Endothelial cell (in vitro differentiated cells): Measurements from ENCODE around the gene DLGAP5. TPM values are rescaled to one million over a fixed set of nuclear protein-coding genes. Genes with fewer than 3 reads are reported as not detected.

ENCODE experiments used
- DNase-seq: peaks from one replicate; pipeline ENCODE4 v3.0.0; 2021; ENCODE audit warnings: low spot score
- H3K27ac Mint-ChIP-seq: one replicate; pipeline ENCODE4 v1.8.0; 2021; ENCODE audit warnings: mixed read lengths, inconsistent platforms; ENCODE audit not compliant: unreplicated experiment
- H3K27me3 Mint-ChIP-seq: one replicate; pipeline ENCODE4 v1.8.0; 2021; ENCODE audit warnings: mild to moderate bottlenecking, moderate library complexity, mixed read lengths, inconsistent platforms; ENCODE audit not compliant: unreplicated experiment
- H3K36me3 Mint-ChIP-seq: one replicate; pipeline ENCODE4 v1.8.0; 2021; ENCODE audit warnings: mild to moderate bottlenecking, low read depth, mixed read lengths, inconsistent platforms; ENCODE audit not compliant: unreplicated experiment
- H3K4me1 Mint-ChIP-seq: one replicate; pipeline ENCODE4 v1.8.0; 2021; ENCODE audit warnings: mild to moderate bottlenecking, mixed read lengths, inconsistent platforms; ENCODE audit not compliant: unreplicated experiment
- H3K4me3 Mint-ChIP-seq: one replicate; pipeline ENCODE4 v1.8.0; 2021; ENCODE audit warnings: mild to moderate bottlenecking, mixed read lengths, inconsistent platforms; ENCODE audit not compliant: unreplicated experiment
- H3K9me3 Mint-ChIP-seq: one replicate; pipeline ENCODE4 v1.8.0; 2021; ENCODE audit warnings: mixed read lengths, inconsistent platforms; ENCODE audit not compliant: unreplicated experiment
- total RNA-seq: library from RNA; stranded (reverse); fragmentation: NEBNext Ultra II Directional; extraction: Animal tissue kit (Norgen Biotek cat#: 25700); gene quantifications from one replicate; pipeline ENCODE4 v1.2.1, GENCODE V29; 2021; ENCODE audit not compliant: unreplicated experiment
- TF ChIP-seq, protein P1 (sequence below): fragments of 200-600 bp; sonication (generic); IDR thresholded peaks from one replicate; pipeline ENCODE4 v1.5.0; 2021; ENCODE audit warnings: antibody characterized with exemption; ENCODE audit not compliant: unreplicated experiment

DLGAP5 gene
- total RNA-seq, 1 donor from 2014 or later = 12.8 TPM

DNA sequence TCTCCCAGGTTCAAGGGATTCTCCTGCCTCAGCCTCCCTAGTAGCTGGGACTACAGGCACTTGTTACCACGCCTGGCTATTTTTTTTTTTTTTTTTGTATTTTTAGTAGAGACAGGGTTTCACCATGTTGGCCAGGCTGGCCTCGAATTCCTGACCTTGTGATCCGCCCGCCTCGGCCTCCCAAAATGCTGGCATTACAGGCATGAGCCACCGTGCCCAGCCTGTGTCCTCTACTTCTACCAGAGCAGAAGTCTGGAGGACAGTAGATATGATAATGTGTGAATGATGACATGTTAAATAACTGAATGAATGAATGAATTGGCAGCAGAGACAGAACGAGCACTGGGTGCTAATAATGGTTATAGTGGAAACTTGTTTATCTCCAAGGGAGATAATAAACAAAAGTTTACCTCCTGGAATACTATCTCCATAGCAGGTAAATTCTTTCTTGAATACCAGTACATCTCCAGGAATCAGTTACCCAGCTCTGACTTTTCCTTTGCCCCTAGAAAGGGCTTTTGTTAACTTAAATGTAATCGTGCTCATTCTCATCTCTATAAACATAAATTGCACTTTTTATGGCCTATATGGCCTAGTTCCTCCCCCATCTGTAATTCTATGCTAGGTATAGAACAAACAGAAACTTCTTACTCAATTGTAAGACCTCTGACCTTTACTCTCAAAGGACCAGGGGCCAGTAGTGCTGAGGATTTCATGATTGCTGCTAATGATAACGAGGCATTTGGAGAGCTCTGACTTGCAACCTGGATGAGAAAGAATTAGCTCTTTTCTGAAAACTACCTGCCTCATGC, 69.6 kb downstream of the DLGAP5 start:
- H3K27ac Mint-ChIP-seq = no peak overlapping the region
- no peak overlapping the region for H3K4me3 Mint-ChIP-seq
- no peak for DNase-seq
- H3K27me3 Mint-ChIP-seq = peaks cover 3% of the 10 kb centered on the region
- TF ChIP-seq, protein P1, sequence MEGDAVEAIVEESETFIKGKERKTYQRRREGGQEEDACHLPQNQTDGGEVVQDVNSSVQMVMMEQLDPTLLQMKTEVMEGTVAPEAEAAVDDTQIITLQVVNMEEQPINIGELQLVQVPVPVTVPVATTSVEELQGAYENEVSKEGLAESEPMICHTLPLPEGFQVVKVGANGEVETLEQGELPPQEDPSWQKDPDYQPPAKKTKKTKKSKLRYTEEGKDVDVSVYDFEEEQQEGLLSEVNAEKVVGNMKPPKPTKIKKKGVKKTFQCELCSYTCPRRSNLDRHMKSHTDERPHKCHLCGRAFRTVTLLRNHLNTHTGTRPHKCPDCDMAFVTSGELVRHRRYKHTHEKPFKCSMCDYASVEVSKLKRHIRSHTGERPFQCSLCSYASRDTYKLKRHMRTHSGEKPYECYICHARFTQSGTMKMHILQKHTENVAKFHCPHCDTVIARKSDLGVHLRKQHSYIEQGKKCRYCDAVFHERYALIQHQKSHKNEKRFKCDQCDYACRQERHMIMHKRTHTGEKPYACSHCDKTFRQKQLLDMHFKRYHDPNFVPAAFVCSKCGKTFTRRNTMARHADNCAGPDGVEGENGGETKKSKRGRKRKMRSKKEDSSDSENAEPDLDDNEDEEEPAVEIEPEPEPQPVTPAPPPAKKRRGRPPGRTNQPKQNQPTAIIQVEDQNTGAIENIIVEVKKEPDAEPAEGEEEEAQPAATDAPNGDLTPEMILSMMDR = no peak
- no peaks in the 10 kb centered on the region for H3K36me3 Mint-ChIP-seq
- no peaks in the 10 kb centered on the region for H3K4me1 Mint-ChIP-seq
- H3K9me3 Mint-ChIP-seq = no peaks in the 10 kb centered on the region

DNA sequence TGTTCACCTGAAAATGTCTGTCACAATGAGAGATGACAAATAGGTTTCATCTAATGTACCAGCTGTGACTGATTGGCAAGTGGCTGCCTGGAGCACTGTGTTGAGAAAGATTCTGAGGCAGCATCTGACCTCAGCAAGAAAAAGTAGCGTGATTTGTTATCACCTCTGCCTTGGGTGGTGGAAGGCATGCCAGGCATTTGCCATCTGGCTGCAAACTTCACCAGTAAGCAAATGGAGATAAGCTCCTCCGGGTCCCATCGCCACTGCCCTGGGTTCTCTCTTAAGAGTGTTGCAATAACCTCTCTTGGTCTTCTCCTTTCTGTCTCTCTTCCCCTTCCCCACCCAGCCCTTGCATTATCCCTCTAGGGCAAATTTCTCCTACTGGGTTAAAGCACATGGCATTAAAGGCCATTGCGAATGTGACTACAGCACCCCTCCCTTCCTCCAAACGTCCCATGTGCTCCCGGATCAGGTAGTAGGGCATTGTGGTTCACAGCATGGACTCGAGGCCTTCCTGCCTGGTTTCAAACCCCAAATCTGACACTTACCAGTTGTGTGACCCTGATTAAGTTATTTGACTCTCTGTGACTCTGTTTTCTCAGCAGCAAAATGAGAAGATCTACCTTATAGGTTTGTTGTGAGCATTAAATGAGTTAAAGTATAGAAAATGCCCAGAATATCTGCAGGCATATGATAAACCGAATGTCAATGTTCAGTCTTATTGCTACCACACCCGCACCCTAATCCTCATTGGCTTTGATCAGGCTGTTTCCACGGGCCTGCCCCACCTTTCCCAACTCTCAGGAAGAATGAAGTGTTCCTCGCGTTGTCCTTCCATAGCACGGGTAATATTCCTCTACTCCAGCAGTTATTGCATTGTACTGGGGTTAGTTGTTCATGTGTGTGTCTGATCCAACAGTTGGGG, 70.6 kb downstream of the DLGAP5 start:
- no peak overlapping the region for H3K4me3 Mint-ChIP-seq
- TF ChIP-seq, protein P1 = no peak
- H3K27me3 Mint-ChIP-seq = peaks cover 2% of the 10 kb centered on the region
- DNase-seq = no peak
- no peaks in the 10 kb centered on the region for H3K9me3 Mint-ChIP-seq
- no peaks in the 10 kb centered on the region for H3K36me3 Mint-ChIP-seq
- no peak overlapping the region for H3K27ac Mint-ChIP-seq
- H3K4me1 Mint-ChIP-seq = no peaks in the 10 kb centered on the region

DNA sequence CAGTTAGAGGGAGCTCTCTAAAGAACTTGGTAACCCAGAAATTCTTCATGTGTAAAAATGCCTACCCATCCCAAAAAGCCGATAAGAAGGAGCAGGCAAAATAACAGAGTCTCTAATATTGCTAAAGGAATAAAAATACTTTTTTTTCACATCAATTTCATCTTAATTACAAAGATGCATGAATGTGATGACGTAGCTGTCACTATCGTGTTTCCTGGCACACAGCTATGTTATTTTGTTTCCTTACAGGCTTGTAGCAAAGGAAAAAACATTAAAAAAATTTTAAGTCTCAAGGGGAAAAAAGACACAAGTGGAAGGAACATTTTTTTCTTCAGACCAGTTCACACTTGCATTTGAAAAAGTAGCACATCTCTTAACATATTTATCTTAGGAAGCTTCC, 72.6 kb downstream of the DLGAP5 start:
- TF ChIP-seq, protein P1 = no peak
- Mint-ChIP-seq H3K4me1 (peaks cover 5% of the 10 kb centered on the region), H3K36me3 (no peaks in the 10 kb centered on the region), H3K9me3 (no peaks in the 10 kb centered on the region), H3K4me3 (no peak overlapping the region), H3K27me3 (peaks cover 2% of the 10 kb centered on the region), H3K27ac (no peak overlapping the region)
- DNase-seq = no peak

DNA sequence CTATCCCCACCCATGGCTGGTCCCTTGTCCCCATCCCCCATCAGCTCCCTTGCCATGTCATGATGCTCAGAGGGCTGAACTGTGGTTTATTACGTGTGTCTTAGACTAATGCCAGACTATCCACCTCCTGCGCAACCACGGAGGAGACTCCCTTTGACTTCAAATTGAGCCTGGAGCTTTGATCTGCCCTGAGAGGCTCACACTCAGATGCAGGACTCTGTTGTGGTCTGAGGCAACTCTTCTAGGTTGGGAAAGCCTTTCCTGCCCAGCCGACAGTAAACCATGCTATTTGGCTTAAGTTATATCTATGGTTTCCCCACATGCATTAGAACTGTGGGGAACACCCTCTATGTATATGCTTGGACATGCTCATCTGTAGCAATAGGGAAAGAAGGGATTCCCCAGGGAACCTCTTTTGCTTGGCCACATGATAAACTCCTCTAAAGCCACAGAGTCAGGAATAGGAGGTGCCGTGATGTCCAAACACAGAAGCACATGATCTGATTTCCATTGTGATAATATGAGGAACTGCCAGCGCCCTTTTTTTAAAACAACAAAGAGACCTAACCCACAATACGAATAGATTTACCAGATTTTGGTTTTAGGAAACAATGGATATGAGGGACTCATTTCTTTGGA, 73.5 kb downstream of the DLGAP5 start:
- H3K4me1 Mint-ChIP-seq = peaks cover 10% of the 10 kb centered on the region
- no peak overlapping the region for H3K4me3 Mint-ChIP-seq
- H3K36me3 Mint-ChIP-seq = peaks cover 5% of the 10 kb centered on the region
- TF ChIP-seq, protein P1 = no peak
- no peak for DNase-seq
- H3K9me3 Mint-ChIP-seq = peaks cover 4% of the 10 kb centered on the region
- no peak overlapping the region for H3K27ac Mint-ChIP-seq
- peaks cover 5% of the 10 kb centered on the region for H3K27me3 Mint-ChIP-seq
